Upper lobe of right lung (tissue), 1 donor: Measurements from ENCODE around the gene SGTA. TPM values are rescaled to one million over a fixed set of nuclear protein-coding genes. Genes with fewer than 3 reads are reported as not detected.

ENCODE experiments used
- ATAC-seq: fragments of 200-7000 bp; cut with Tn5 transposase; one replicate; pipeline ENCODE4 v1.9.1; 2020; ENCODE audit warnings: mild to moderate bottlenecking, moderate library complexity
- DNase-seq: peaks from one replicate; pipeline ENCODE4 v3.0.0-alpha.2; 2020
- H3K27ac ChIP-seq: fragments of 200-600 bp; one replicate; pipeline ENCODE4 v1.8.0; 2022
- H3K27me3 ChIP-seq: fragments of 200-600 bp; one replicate; pipeline ENCODE4 v1.8.0; 2022; ENCODE audit warnings: mild to moderate bottlenecking
- H3K36me3 ChIP-seq: fragments of 200-600 bp; one replicate; pipeline ENCODE4 v1.8.0; 2022
- H3K4me1 ChIP-seq: fragments of 200-600 bp; one replicate; pipeline ENCODE4 v1.8.0; 2022
- H3K4me3 ChIP-seq: fragments of 200-600 bp; one replicate; pipeline ENCODE4 v1.8.0; 2022; ENCODE audit warnings: mild to moderate bottlenecking
- H3K9me3 ChIP-seq: fragments of 200-600 bp; one replicate; pipeline ENCODE4 v1.8.0; 2022
- intact Hi-C: fragments of 100-400 bp; cut with DNase I; formaldehyde crosslinking; loops from one replicate; pipeline ENCODE4 v1.11.0; 2022
- total RNA-seq: library from RNA; stranded (reverse); fragmentation: NEBNext Ultra II Directional; extraction: Animal tissue kit (Norgen Biotek cat#: 25700); gene quantifications from one replicate; pipeline ENCODE4 v1.2.1, GENCODE V29; 2021
- TF ChIP-seq, protein P1 (sequence below): fragments of 200-600 bp; IDR thresholded peaks from one replicate; pipeline ENCODE4 v1.8.0; 2022; ENCODE audit warnings: antibody characterized with exemption
- donor health status: DM: no; HTN: yes; CAD: no; lungs with severe emphysema.

SGTA gene
- total RNA-seq, 1 donor from 2014 or later: 44.9 TPM

DNA sequence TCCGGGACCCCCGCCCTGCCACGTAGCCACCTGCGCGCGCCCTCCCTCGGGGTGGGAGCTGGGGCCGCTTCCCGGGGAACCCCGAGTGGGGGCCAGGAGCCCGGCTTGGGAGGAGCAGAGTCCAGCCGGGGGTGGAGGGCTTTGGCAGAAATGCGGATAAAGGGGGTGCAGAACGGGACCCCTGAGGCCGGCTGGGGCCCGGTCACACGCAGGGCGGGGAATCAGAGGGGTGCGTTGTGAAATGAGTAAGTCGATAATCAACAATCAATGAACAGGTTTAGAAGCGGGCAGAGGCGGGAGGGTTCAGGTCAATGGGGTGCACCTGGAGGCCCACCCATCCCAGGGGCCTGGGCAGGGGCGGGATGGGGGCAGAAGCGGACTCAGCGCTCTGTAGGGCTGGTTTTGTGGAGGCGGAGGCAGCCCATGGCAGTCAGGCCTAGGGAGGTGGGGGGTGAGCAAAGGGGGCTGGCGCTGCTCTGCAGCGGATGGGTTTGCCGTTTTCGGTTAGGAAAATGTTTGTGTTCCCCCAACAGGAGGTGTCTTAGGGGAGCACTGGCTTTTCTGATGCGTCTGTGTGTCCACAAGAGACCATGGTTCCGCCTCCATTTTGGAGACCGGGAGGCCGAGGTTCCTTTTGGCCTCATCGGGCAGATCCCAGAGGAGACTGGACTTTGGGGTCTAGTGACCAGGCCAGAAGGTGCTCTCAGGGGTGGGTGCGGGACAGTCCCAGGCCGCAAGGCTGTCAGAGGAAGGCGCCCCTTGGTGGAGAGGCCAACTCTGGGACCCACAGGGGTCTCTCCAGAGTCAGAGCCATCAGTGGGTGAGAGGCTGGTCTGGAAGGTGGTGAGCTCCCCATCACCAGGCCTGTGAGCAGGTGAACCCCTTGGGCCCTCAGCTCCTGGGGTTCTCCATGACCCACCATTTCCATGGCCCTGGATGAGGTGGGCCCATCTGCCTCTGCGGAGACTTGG lies 61.2 kb downstream of the SGTA start:
- H3K27me3 ChIP-seq: peaks cover 51% of the 10 kb centered on the region

DNA sequence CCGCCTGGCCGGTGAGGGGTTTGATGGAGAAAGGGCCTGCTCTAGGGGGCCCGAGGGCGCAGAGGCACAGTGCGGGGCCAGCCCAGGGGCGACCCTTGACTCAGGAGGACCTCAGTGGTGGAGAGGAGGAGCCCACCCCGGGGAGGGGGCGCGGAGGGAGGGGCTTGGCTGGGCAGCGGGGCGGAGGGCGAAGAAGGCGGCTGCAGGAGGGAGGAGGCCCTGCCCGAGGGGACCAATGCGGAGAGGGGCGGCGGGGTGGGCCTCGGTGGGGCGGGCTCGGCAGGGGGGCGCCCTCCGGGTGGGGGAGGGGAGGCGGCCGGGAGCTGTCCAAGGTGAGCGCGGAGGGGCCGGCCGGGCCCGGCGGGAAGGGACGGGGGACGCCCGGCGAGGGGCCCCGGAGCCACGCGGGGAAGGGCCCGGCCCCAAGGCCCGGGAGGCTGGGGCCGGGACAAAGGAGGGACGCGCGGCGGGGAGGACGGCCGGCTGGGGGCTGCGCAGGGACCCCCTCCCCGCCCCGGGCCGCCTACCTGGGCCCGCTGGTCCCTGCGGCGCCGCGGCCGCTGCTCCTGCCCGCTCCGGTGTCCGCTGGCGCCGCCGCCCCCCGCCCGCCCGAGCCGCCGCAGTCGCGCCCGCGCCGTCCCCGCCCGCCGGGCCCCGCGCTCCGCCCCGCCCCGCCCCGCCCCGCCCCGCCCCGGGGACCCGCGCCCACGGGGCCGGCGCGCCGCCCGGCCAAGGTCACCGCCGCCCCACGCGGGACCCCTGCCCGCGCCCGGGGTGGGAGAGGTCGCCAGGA lies 62.1 kb downstream of the SGTA start, which contains the start of gene DIRAS1:
TSS of gene DIRAS1 (minus strand) at position 596 of the 793 bp plus-strand sequence. CDS start 3,566 bp downstream, outside the sequence.
- Histone ChIP-seq H3K9me3 (no peaks in the 10 kb centered on the region), H3K27me3 (peaks cover 48% of the 10 kb centered on the region), H3K4me1 (peaks cover 9% of the 10 kb centered on the region), H3K27ac (no peak within 1 kb of the TSS), H3K4me3 (peak within 1 kb of the TSS; percentile 26), H3K36me3 (no peaks in the 10 kb centered on the region)
- DNase-seq (no peak), ATAC-seq (no peak)
- intact Hi-C loops: loop anchor here (10.0 kb wide), 1 partner anchor 66 kb away; no protein-coding TSS in a partner anchor
- TF ChIP-seq, protein P1, sequence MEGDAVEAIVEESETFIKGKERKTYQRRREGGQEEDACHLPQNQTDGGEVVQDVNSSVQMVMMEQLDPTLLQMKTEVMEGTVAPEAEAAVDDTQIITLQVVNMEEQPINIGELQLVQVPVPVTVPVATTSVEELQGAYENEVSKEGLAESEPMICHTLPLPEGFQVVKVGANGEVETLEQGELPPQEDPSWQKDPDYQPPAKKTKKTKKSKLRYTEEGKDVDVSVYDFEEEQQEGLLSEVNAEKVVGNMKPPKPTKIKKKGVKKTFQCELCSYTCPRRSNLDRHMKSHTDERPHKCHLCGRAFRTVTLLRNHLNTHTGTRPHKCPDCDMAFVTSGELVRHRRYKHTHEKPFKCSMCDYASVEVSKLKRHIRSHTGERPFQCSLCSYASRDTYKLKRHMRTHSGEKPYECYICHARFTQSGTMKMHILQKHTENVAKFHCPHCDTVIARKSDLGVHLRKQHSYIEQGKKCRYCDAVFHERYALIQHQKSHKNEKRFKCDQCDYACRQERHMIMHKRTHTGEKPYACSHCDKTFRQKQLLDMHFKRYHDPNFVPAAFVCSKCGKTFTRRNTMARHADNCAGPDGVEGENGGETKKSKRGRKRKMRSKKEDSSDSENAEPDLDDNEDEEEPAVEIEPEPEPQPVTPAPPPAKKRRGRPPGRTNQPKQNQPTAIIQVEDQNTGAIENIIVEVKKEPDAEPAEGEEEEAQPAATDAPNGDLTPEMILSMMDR: no peak

More for the DNA sequence above, 61.2 kb downstream of the SGTA start:
- TF ChIP-seq, protein P1: no peak
- DNase-seq (no peak), ATAC-seq (no peak)
- no peak overlapping the region for H3K27ac ChIP-seq
- peaks cover 9% of the 10 kb centered on the region for H3K4me1 ChIP-seq
- H3K4me3 ChIP-seq: peak overlapping the region; percentile 26
- intact Hi-C loops: loop anchor here (10.0 kb wide), 1 partner anchor 67 kb away; no protein-coding TSS in a partner anchor
- no peaks in the 10 kb centered on the region for H3K9me3 ChIP-seq
- H3K36me3 ChIP-seq: no peaks in the 10 kb centered on the region

DNA sequence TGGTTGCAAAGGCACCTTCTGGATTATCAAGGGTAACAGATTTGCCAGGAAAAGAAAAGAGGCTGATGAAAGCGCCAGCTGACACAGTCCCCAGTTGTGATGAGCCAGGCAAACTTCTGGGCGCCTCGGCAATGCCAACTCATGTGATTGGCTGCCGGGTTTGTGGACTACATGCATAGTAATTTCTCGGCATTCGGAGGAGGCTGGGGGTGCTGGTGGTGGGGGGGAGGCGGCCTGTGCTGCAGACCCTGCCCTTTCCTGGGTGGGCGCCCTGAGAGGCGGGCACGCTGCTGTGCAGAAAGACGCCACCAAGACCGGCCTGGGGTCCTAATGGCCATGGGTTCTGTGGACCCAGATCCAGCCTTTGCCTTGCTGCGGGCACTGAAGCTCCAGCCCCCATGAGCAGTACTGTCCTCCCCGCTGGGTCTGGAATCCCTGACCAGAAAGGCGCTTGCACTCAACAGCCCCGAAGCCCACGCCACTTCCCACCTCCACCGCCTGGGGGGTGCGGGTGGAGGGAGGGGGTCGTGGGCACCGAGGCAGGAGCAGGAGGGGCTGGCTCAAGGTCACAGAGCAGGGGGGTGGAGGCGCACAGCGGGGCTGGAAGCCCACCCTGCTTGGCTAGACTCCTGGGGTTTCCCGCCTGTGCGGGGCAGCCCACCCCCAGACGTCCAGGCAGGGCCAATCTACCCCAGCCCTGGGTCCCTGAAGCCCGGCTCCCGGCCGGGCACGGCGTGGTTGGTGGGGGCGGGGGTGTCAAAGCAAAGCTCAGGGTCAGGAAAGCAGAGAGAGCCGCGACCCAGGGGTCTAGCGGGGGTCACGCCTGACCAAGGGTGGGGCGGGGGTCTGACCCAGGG lies 62.9 kb downstream of the SGTA start:
- DNase-seq (no peak), ATAC-seq (no peak)
- Histone ChIP-seq H3K36me3 (no peaks in the 10 kb centered on the region), H3K9me3 (peaks cover 3% of the 10 kb centered on the region), H3K4me1 (peaks cover 9% of the 10 kb centered on the region), H3K27ac (no peak overlapping the region), H3K4me3 (no peak overlapping the region), H3K27me3 (peaks cover 41% of the 10 kb centered on the region)
- intact Hi-C loops: loop anchor here (10.0 kb wide), 1 partner anchor 65 kb away; no protein-coding TSS in a partner anchor
- TF ChIP-seq, protein P1: no peak

DNA sequence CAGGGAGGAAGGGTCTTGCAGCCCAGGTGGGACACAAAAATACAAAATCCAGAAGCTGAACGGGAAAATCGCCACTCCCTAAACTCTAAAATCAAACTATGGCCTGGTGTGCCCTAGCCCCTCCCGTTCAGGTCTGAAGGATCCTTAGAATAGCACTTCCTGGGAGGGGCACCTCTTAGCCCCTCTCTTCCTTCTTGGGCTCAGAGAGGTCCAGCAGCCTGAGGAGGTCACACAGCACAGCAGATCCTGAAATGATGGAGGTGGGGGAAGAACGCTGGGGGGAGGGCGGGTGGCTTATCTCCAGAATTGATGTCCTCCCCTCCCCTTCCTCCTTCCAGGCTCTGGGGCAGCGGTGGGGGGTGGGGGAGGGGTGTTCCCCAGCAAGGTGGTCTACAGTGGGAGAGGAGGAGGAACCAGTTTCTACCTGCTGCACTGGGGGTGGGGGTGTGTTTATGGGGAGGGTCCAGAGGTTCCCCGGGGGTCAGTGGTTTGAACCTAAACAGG lies 63.8 kb downstream of the SGTA start:
- peaks cover 9% of the 10 kb centered on the region for H3K4me1 ChIP-seq
- TF ChIP-seq, protein P1: no peak
- no peak overlapping the region for H3K27ac ChIP-seq
- H3K27me3 ChIP-seq: peaks cover 35% of the 10 kb centered on the region
- no peak for ATAC-seq
- H3K4me3 ChIP-seq: no peak overlapping the region
- intact Hi-C loops: no loop called here
- no peak for DNase-seq
- H3K9me3 ChIP-seq: peaks cover 3% of the 10 kb centered on the region
- no peaks in the 10 kb centered on the region for H3K36me3 ChIP-seq
